Midbrain (tissue), 1 donor: ENCODE results near the gene C16orf54.
"Not testable (repeated sequence)": the region's sequence is repeated elsewhere in the genome, so short reads cannot be mapped to it uniquely, and the experiment has no call there.

ENCODE experiments used
- DNase-seq: peaks from one replicate; lab custom pipeline; 2025; lab: John Stamatoyannopoulos, UW

The C16orf54 gene

GRCh38 chr16:29708917-29709600 is 36.7 kb downstream of the C16orf54 start:
- DNase-seq = no peak

DNA sequence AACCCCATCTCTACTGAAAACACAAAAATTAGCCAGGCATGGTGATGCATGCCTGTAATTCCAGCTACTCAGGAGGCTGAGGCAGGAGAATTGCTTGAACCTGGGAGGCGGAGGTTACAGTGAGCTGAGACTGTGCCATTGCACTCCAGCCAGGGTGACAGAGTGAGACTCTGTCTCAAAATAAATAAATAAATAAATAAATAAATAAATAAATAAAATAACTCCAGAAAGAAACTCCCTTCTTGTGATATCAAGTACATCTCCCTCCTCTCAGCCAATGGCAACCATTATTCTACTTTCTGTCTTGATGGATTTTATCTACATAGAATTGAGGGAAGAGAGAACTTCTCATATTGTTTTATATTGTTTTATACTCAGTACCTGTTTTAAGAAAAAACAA is 38.6 kb downstream of the C16orf54 start:
- DNase-seq = not testable (repeated sequence)

DNA sequence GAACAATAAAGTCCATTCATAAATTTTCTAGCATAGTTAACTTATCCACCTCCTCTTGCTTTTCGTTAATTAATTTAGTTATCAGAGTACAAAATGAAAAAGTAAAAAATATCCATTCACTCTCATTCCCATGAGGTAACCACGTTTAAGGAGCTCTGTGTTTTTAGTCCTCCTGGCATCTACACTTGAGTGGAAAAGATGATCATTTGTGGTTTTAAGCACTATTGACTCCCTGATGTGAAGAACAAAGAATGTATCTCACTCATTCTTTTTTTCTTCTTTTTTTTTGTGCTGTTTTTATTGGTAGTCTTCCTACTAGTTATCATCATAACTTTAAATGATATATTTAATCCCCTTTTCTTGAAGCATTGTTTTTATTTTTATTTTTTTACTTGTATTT is 40.8 kb downstream of the C16orf54 start:
- no peak for DNase-seq

- no peak for DNase-seq
Observed at GRCh38 chr16:29702269-29702668, 43.5 kb downstream of the C16orf54 start.

DNA sequence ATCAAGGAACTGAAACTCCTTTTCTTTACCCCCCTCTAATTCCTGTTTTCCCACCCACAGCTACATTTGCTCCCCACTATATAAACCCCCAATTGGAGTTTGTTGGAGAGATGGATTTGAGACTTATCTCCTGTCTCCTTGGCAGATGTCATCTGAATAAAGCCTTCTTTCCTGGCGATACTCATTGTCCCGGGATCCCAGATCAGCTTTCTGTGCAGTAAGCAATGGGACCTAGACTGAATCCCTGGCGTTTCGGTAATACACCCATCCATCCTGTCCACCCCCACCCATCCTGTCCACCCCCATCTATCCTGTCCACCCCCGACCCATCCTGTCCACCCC is 44.6 kb downstream of the C16orf54 start:
- DNase-seq = no peak

GRCh38 chr16:29700253-29700987 is 45.4 kb downstream of the C16orf54 start:
- DNase-seq = peak; percentile 36

- DNase-seq = no peak
Observed at GRCh38 chr16:29699324-29700219, 46.2 kb downstream of the C16orf54 start.

DNA sequence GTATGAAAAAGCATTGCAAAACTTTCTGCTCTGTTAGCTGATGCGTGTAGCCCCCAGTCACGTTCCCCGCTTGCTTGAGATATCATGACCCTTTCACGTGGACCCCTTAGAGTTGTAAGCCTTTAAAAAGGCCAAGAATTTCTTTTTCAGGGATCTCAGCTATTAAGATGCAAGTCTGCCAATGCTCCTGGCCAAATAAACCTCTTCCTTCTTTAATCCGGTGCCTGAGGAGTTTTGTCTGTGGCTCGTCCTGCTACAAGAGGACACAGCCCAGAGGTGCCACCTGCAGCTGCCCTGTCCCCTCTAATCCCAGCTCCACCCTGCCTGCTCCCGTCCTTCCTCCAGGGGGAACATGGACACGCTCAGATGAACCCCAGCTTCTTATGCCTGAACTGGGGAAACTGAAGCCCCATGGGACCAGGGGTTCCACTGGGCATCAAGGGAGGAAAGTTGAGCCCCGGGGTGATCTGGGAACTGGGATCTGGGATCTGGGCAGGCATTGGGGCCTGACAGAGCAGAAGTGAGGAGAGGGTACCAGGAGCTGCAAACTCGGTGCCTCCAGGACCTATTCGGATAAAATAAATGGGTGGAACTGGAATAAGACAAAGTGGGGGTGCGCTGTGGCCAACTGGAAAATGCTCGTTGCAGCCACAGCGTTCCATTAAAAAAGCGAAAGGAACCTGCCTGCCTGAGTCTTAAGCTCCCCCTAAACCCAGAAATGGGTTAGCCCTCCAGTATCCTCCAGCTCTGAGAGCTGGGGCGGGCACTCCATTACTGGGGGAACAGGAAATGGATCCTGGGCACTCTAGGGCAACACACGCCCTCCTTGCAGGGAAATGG is 47.1 kb downstream of the C16orf54 start:
- DNase-seq = no peak

- DNase-seq = no peak
Observed at GRCh38 chr16:29698042-29698441, 47.7 kb downstream of the C16orf54 start.

DNA sequence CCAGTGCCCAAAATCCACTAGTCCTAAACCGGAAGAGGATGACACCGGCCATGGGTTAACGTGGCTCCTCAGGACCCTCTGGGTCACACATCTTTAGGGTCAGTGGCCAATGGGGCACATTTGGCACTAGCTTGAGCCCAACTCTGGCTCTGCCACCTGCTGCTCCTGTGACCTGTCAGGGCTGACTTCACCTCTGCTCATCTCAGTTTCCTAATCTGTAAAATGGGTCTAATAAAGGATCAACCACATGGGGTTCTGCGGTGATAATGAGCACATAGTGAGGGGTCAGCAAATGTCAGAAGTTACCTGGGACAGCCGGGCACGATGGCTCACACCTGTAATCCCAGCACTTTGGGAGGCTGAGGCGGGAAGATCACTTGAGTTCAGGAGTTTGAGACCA is 48.4 kb downstream of the C16orf54 start:
- no peak for DNase-seq

- DNase-seq = no peak
Observed at GRCh38 chr16:29696881-29697331, 48.9 kb downstream of the C16orf54 start.

DNA sequence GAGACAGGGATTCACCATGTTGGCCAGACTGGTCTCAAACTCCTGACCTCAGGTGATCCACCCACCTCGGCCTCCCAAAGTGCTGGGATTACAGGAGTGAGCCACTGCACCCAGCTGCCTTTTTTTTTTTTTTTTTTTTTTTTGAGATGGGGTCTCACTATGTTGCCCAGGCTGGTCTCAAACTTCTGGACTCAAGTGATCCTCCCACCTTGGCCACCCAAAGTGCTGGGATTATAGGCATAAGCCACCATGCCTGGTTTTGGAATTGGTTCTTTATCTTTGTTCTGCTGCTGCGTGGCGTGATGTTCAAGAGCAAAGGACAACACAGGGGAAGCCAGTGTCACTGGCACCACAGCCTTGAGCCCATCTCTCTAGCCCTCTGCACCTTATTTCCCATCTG is 50.1 kb downstream of the C16orf54 start:
- DNase-seq = not testable (repeated sequence)

DNA sequence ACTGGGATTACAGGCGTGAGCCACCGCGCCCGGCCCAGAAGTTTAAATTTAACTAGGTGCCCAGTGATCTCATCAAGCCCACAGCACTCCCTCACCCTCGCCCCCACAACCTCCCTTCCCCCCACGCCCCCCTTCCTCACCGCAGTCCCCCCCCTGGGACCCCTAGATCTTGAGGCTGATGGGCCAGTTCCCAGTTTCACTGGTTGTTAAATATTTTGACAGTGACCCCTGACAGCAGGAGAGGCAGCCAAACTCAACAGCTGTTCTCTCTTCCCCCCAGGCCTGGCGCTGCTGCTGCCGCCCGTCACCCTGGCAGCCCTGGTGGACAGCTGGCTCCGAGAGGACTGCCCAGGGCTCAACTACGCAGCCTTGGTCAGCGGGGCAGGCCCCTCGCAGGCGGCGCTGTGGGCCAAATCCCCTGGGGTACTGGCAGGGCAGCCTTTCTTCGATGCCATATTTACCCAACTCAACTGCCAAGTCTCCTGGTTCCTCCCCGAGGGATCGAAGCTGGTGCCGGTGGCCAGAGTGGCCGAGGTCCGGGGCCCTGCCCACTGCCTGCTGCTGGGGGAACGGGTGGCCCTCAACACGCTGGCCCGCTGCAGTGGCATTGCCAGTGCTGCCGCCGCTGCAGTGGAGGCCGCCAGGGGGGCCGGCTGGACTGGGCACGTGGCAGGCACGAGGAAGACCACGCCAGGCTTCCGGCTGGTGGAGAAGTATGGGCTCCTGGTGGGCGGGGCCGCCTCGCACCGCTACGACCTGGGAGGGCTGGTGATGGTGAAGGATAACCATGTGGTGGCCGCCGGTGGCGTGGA is 51.2 kb downstream of the C16orf54 start:
- DNase-seq = no peak

- not testable (repeated sequence) for DNase-seq
Observed at GRCh38 chr16:29692606-29693005, 53.2 kb downstream of the C16orf54 start.
